Stimulated activated CD8-positive, alpha-beta memory T cell treated with anti-CD3 and anti-CD28 coated beads, Interleukin-15, amount 100 ng/mL, for 24 hours (primary cell): Measurements from ENCODE around the gene INVS.
A peak's percentile ranks its signal among the peaks of the same experiment; 100 is the strongest.
"Not testable (repeated sequence)": the region's sequence is repeated elsewhere in the genome, so short reads cannot be mapped to it uniquely, and the experiment has no call there.

Experiments
- DNase-seq: peaks from one replicate; pipeline ENCODE4 v3.0.0-alpha.2; 2020; ENCODE audit warnings: low read depth

Gene INVS

DNA sequence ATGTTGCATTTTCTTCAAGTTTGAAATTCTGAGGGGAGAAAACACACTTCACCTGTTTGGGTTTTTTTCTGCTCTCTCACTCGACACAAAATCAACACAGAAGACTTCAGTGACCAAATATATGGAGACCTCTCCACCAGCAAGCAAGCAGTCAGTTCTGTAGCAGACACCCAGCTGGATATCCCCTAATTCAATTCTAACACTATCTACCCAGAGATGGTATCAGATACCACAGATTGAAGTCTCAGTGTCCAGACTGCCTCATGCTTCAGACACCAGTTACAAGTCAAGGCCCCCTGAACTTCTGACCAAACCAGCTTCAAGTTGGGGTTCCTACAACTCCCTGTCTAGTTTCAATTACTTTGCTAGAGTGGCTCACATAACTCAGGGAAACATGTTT is 97.8 kb downstream of the INVS start:
- DNase-seq = no peak

DNA sequence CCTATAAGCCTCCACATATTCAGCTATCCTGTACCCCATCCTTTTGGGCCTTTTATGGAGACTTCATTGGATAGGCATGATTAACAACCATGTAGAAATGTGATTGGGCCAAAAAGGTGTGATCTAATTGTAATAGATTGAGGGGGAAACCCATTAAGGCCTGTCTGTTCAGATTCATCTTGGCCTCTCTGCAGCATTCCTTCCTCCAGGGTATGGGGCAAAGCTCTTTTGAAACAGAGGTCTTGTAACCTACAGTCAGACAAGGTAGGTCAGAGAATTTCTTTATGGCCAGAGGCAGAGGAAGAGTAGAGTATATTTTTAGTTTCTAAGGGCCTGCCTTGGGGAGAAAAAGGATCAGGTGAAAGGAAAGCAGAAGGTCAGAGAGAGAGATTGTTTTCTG is 98.5 kb downstream of the INVS start:
- DNase-seq = no peak

DNA sequence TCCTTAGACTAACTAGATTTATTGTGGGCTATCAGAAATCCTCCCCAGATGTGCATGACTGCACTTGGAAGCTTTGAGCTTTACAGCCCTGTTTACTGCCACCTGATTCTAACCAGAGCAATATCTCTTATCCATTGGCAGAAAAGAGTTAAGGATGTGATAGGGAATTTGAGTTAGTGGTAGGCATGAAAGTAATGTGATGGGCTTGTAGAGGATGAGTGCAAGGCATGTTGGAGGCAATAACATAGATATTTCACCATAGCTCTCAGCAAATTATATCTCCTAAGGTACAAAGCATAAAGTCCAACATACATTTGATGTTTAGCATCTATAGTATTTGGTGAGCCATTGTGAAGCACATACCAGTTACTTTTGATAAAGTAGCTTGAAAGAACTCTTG is 103.8 kb downstream of the INVS start:
- no peak for DNase-seq

DNA sequence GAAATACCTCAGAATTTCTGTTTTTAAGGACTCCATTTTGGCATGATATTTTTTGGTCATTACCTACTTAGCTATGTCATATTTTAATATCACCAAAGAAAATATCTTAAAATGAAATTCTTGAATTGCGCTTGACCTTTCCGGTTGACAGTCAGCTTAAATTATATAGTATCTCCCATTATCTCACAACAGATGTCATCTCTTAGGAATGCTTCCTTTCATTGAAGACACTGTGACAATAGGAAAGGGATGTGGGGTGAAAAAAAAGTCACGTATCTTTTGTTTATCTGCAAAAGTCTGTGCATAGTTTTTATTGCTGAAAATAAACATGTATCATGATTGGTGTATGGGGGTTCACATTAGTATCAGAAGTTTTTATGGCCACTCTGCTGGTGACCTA is 105.8 kb downstream of the INVS start:
- DNase-seq = no peak

DNA sequence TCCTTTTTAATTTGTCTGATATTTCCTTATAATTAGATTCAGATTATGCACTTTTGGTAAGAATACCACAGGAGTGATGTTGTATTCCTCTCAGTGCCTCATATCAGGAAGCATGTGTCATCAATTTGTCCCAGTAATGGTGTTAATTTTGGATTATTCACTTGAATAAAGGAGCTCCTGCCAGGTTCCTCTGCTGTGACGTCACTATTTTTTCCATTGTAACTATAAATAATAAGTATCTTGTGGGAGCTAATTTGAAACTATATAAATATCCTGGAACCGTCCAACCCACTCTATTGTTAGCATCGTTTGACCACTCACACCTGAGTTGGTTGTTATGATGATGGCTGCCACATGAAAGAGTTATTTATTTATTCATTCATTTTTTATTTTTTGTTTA is 107.9 kb downstream of the INVS start:
- no peak for DNase-seq

DNA sequence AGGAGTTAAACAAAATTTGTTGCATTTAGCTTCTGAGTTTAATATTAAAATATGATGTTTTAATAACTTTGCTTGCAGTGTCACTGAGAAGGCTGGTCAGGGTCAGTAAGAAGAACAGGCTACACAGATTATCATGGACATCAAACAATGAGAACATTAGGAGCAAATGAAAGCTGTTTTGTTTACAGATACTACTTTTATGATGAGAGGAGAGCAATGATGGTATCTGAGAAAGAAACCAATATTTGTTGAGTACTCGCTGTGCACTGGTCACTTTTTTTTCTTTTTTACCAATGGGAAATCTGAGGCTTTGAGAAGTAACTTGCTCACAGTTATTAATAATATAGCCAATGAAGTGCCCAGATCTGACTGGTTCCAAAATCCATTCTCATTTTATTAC is 109.6 kb downstream of the INVS start:
- DNase-seq = no peak

DNA sequence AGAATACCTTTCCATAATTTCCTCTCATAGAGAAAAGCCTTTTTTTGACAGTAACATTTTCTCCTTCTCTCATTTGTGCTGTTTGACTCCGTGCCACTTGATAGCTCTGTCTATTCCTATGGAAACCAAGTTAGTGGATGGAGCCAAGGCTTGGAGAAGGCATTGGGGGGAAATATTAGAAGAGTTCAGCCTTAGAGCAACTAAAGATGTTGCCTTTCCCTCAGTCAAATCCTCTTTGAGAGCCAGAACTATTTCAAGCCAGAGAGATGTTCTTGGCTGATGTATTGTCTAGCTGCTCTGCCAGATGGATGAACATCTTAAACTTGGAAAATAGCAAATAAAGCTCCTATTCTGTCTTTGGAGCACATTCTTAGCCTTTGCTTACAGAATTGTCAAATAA is 112.4 kb downstream of the INVS start:
- DNase-seq = no peak

DNA sequence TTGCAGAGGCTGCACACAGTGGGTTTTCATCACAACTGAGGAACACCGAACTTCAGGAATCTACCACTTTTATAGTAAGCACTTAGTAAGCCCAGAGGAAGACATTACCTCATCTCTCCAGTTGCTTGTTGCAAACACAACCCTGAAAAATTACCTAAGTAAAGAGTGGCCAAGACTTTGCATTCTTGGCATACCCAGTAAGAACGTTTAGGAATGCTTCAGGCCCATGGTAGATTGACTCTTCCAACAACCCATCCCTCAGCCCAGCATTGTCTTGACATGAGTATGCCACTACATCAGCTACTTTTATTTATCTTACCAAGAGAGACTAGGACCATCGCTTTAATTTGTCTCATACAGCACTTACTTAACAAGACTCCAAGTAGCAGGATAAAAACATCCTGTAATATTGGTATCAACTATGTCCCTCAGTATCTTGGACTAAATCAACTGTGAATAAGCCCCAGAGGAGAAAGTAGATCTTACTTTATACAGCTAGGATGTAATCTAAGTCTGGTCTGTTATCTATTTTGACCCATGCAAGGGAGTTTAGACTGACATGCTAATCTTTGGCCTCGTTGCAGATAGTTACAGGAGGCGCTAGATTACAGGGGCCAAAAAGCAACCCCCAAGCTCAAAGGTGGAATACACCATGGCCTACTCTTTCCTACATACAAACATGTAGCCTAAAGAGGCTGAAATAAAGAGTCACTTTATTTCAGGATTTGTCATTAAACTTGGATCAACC is 114.9 kb downstream of the INVS start:
- no peak for DNase-seq

DNA sequence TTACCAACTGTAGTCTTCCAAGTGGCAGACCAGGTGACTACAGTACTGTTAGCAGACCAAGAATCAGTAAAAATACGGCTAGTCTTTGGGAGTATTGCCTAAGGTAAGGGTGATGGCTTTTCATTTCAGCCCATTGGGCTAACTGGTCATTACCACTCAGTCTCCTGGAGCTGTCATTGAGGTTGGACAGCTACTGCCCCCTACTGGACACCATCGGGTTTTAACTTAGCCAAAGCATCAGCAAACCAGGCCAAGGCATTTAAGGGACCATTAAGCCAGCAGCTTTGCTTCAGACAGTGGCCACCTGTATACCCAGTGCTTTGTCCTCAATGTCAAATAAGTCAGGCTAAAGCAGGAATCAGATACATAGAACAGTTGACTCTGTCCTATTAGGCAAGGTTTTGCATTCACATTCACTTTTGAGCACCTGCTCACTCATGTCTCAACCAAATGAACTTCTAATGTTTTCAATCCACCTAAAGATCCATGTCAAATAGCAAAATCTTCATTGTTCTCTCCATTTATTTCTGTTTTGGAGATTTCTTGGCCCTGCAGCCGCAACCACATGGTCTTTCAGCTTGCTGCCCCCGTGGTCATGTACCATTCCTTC is 117.2 kb downstream of the INVS start:
- DNase-seq = peak; percentile 12

DNA sequence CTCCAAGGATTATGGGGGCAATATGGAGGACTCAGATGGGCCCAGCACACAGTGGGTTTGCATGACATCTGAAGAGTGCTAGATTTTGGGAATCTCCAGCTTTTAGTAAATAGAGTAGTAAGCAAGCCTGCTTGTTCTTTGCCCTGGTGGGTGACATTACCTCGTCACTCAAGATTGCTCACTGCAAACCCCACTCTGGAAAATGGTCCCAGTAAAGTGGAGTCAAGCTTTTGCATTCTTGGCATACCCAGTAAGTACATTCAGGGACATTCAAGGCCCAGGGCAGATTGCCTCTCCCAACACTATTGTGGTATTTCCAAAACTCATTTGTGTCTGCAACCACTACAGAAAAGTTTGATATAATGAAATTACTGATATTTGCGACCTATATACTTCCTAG is 118.5 kb downstream of the INVS start:
- no peak for DNase-seq

DNA sequence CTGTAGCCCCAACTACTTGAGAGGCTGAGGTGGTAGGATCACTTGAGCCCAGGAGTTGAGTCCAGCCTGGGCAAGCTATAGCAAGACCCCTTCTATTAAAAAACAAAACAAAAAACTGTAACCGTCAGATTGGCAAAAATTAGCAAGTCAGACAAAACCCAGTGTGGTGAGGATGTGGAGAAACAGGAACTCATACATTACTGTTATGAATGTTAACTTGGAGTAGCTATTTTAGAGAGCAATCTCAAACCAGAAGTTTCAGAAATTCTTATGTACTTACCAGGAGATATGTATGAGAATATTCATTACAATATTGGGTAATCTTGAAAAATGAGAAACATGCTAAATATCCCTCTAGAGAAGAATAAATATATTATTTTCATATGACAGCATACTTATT is 120.3 kb downstream of the INVS start:
- DNase-seq = no peak

DNA sequence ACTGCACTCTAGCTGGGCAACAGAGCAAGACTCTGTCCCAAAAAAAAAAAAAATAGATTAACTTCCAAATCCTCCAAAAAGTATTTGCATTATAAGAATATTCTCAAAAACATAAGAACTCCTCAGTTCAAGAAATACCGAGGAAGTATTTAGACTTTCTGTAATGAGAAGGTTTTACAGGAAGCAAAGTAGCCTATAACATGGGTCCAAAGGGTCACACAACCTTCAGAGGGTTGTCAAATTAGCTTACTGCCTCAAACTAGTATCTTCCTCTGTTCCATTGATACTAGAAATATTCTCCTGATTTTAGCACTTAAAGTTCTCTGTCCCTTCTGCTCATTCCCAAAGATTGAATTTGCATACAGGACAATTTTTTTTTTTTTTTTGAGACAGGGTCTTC is 121.9 kb downstream of the INVS start:
- DNase-seq = no peak

DNA sequence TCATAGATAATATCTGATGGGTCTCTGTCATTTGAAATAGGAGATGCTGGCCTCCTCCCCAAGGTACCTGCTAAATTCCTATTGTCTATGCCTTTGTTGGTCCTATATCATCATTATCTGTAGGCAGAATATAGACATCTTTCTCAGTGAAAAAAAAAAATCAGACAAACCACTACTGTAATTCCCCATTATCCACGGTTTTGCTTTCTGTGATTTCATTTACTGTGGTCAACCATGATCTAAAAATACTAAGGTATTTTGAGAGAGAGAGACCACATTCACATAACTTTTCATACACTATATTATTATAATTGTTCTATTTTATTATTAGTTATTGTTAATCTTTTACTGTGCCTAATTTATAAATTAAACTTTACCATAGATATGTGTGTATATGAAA is 122.5 kb downstream of the INVS start:
- DNase-seq = no peak

DNA sequence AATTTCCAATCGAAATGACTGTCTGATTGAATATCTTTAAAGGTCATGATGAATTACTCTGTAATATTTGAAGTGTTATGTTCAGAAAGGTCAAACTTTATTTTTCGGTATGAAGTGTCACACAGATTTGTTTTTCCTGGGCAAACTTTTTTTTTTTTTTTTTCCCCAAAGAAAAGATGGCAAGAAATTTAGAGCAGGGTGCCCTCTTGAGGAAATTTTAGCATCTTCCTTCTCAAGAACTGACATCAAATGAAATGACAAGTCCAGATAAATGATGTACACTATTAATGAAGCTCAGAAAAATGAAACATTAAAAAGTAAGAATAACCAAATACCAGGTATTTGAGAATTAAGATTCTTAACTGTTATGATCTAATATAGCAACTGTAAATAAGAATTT is 123.6 kb downstream of the INVS start:
- DNase-seq = no peak

DNA sequence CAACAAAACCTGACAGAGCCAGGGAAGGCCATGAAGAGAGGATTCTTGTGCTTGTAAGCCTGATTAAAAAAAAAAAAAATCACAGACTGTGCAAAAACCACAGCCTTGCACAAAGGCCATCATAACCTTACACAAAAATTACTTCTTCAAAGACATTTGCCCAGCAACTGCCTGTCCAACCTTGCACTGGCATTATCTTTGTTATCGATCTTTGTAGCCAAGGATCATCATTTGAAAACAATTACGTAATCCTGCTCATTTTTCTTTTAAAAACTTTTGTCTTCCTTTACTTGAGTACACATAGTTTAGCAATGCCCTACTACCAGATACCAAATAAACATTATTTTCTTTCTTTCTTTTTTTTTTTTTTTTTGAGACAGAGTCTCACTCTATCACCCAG is 128.6 kb downstream of the INVS start:
- no peak for DNase-seq

DNA sequence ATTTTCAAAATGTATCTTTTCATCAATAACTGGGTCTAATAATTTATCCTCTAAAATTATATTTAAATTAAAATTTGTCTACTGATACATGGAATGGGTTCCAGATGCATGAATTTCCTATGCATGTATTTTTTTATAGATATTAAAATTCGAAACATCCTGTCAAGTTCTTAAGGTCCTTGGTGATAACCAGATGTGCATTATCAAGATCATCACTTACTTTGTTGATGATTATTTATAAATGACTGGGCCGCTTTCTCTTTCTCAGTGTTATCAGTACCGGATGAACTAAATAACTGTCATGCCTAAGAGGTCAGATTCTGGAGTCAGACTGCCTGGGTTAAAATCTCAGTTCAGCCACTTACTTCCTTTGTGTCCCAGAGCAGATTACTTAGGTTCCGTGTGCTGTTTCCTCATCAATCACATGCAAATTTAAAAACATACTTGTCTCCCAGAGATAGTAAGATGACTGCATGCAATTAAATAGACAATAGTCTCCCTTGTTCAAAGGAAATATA is 129.4 kb downstream of the INVS start:
- DNase-seq = no peak

DNA sequence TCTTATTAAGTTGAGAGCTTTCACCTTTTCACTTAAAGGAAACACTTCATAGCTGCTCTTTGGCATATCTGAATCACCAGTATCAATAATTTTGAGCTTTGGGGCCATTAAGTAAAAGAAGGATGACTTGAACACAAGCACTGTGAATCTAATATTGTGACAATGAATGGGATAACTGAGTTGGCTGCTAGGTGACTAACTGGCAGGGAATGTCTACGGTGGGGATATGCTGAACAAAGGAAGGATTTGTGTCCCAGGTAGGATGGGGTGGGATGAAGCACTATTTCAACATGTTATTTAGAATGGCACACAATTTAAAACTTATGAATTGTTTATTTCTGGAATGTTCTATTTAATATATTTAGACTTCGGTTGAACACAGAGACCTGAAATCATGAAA is 130.1 kb downstream of the INVS start:
- no peak for DNase-seq

DNA sequence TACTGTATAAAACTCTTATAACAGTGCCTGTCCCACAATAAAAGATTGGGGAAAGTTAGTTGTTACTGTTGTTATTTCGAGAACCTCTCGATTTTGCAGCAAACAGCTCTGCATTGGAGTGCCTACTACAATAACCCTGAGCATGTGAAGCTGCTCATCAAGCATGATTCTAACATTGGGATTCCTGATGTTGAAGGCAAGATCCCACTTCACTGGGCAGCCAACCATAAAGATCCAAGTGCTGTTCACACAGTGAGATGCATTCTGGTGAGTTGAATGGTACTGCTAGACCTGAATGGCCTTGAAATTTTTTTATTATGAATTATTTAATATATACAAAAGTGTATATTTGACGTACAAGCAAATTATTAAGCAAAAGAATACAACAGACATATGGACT is 130.5 kb downstream of the INVS start:
- DNase-seq = no peak

DNA sequence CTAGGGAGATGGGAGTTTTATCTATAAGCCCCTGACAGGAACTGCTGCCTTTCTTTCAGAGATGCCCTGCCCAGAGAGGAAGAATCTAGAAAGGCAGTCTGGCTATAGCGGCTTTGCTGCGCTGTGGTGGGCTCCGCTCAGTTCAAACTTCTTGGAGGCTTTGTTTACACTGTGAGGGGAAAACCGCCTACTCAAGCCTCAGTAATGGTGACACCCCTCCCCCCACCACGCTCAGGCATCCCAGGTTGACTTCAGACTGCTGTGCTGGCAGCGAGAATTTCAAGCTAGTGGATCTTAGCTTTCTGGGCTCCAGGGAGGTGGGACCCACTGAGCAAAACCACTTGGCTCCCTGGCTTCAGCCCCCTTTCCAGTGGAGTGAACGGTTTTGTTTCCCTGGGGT is 137.9 kb downstream of the INVS start:
- not testable (repeated sequence) for DNase-seq

DNA sequence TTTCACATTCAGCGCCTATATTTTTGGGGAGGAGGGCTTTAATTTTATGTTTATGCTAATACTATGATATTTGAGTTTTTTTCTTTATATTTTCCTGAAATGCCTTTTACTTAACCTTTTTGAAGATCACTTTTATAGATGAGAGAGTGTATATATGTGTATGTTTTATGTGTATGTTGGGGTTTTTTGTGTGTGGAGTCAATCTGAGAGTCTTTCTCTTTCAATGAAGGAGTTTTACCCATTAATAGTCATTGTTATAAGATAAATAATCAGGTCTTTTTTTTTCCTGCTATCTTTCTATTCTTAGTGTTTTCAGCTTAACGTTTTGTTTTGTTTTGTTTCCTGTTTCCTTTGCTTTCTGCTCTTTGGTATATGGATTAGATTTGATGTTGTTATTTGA is 141.5 kb downstream of the INVS start:
- no peak for DNase-seq

DNA sequence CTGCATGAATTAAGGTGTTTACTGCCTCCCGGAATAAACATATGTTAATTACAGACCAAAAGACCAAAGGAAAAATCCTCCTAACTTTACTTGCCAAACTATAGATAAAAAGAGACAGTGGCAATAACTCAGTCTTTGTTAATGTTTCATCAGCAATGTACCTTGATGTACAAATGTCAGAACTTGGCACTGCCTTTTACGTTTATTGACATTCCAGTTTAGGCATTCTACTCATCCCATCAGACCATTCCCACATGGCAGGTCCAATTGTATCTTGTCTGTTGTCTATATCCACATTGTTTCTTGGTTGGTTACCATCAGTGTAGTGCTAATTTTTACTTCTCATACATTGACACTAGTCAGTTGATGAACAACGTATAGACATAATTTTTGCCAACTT is 168.2 kb downstream of the INVS start:
- no peak for DNase-seq

DNA sequence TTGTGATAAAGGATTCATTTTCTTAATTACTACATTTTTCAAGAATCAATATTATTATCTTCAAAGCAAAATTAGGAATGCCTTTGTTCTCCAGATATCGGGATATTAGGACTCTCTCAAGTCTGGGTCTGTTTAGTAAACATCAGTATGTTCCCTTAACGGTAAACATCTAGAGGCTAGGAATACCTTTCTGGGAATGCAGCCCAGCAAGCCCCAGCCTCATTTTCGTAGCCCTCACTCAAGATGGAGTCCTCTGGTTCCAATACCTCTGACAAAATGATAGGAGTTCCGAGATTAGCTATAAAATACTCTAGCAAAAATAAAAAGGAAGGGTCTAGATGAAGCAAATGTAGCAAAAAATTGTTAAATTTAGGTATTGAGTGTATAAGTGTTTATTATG is 169.2 kb downstream of the INVS start:
- DNase-seq = no peak

DNA sequence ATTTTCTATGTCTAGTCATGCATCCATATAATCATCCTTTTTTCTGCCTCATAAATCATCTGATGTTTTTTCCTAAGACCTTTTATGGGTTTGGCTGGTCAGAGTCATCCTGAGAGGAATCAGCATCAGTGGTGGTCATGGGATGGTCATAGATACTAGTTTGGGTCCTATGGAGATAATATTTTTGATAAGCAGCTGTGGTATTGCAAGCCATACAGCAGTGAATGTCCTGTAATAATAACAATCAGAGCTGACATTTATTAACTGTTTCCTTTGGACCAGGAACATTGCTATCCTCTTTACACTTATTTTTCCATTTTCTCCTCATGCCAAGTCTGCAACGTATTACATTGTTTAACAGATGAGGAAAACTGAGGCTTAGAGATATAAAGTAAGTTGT is 170.6 kb downstream of the INVS start:
- no peak for DNase-seq
